ENCODE measurements around the gene WSCD1.

The WSCD1 gene

DNA sequence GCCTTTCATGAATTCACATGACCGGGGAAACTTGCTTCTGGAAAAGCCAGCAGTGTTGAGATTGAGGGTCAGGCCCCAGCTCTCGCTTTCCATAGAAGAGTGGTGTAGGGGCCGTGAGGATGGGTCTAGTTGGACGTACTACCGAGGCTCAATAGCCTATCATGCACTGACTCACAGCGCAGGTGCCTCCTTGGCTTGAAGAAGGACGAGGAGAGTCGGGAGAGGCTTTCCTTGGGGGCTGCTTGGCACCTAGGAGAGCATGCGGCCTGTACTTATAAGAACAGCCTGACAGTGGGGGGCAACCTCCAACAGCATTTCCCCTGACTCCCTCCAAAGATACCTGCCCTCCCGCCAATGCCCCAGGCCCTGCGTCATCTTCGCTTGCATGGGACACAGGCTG lies 37.6 kb downstream of the WSCD1 start:
- DNase-seq (ENCODE audit: low read depth in 2 of 2), result no peak

- DNase-seq (ENCODE audit: low read depth in 2 of 2), result no peak
Measured at GRCh38 chr17:6108382-6108781, 38.2 kb downstream of the WSCD1 start.

DNA sequence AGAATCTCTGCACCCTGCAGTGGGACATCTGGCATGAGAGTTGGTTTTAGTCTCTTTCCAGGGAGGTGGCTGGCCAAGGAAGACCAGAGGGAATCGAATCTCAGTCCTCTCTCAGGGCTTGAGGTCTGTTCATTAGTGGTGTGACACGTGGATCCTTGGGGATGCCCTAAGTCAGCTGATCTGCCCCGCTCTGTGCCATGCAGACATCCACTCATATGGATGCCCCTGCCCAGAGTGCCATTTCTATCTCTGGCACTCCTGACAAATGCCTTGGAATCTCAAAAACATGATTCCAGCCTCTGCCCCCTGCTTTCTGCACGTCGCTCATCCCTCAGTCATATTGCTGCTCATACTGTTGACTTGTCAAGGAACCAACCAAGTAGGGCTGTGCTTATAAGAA lies 38.8 kb downstream of the WSCD1 start:
- DNase-seq (ENCODE audit: low read depth in 2 of 2), result no peak

DNA sequence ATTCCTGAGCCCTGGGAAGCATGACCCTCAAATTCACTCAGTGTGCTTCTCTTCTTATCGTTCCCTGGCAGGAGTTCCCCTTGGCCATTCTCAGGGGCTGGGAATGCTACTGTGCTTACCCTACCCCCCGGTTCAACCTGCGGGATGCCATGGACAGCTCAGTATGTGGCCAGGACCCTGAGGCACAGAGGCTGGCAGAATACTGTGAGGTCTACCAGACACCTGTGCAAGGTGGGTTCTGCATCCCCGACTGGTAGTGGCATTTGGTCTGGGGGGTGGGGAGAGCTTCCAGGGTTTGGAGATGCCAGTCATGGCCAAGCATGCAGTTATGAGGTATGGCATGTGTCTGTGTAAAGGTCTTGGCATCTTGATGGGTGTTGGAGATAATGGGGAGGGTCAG lies 39.4 kb downstream of the WSCD1 start:
- DNase-seq (ENCODE audit: low read depth in 2 of 2), result no peak

DNA sequence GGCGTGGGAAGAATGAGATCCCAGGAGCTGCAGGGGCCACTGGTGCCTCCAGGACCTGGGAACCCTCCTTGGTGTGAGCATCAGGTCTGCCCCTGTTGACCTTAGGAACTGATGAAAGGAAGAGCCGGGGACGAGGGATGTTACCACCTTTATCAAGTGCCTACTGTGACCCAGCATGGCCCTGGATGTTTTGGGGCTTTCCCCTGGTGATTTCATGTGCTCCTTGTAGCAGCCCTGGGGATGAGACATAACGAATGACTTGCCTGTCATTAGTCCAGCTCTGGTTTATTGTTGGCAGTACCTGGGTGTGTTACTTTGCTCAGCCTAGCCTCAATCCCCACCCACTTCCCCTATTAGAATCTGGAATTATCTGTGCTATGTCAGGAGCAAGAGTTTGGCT lies 39.9 kb downstream of the WSCD1 start:
- no peak for DNase-seq (ENCODE audit: low read depth in 2 of 2)

GRCh38 chr17:6110592-6110991 lies 40.4 kb downstream of the WSCD1 start:
- no peak for DNase-seq (ENCODE audit: low read depth in 2 of 2)

DNA sequence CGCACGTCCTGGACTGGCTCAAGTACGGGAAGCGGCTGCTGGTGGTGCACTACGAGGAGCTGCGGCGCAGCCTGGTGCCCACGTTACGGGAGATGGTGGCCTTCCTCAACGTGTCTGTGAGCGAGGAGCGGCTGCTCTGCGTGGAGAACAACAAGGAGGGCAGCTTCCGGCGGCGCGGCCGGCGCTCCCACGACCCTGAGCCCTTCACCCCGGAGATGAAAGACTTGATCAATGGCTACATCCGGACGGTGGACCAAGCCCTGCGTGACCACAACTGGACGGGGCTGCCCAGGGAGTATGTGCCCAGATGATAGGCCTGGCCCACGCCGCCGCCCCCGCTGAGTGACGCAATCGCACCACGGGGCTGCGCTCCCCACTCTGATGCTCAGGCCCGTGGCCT lies 50.2 kb downstream of the WSCD1 start:
- no peak for DNase-seq (ENCODE audit: low read depth in 2 of 2)

DNA sequence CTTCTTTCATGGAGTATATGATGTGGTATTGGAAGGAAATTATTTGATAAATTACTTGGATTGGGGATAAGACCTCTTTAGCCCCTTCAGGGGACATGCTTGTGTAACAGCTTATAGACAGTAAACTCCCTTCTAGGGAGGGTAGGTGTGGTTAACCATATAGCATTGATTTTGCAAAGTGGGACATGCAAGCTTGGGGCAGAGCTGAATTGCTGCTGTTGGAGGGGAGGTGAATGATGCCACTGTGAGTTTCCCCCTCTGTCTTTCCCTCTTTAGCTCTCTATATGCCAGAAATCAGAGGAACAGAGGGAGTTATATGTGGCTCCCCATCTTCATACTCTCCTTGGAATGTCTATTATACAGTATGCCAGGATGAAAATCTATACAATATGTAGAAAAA lies 54.7 kb downstream of the WSCD1 start:
- DNase-seq (ENCODE audit: low read depth in 2 of 2), result no peak

DNA sequence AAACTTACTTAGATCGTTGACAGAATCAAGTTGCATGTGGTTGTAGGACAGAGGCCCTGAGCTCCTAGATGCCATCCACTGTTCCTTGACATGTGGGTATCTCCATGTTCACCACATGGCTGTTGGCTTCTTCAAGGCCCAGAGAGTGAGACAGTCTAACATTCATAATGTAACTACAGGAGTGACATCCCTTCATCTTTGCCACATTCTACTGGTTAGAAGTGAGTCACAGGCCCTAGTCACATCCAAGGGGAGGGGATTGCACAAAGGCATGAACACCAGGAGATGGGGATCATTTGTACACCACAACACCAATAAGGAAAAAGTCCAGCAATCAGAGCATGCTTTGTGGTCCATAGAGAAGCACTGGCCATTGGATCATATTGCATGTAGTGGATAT lies 56.6 kb downstream of the WSCD1 start:
- DNase-seq (ENCODE audit: low read depth in 2 of 2), result no peak

DNA sequence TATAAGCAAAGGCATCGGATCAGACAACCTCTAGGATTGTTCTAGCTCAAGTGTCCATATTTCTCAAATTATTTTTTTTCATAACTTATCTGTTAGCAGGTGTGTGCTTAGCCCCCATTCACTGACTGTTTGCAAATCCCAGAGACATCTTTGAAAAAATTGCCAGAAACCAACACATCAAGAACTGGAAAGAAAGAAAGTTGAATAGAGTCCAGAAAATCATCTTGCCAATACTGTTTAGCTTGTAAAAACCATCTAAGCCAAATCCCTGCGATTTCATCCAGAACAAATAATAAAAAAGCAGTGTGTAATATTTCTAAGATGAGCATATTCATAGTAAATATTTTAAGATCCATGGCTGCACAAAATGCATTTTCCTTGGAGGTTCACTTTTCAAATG lies 64.5 kb downstream of the WSCD1 start:
- no peak for DNase-seq (ENCODE audit: low read depth in 2 of 2)

DNA sequence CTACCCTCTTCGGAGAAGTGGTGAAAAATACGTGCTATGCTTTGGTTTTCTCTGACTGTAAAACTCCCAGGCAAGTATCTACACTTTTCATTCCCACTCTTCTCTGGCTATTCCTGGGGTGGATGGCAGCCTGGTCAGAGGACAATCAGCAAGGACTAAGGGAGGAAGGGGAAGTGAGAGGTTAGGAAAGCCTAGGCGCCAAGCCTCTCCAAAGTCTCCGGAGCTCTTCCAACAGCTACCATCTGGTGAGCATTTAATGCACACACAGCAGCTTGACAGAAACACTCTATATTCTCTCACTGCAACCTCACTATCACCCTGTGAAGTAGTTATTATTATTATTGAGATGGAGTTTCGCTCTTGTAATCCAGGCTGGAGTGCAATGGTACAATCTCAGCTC lies 65.1 kb downstream of the WSCD1 start:
- no peak for DNase-seq (ENCODE audit: low read depth in 2 of 2)

GRCh38 chr17:6135996-6136395 lies 65.8 kb downstream of the WSCD1 start:
- no peak for DNase-seq (ENCODE audit: low read depth in 2 of 2)

DNA sequence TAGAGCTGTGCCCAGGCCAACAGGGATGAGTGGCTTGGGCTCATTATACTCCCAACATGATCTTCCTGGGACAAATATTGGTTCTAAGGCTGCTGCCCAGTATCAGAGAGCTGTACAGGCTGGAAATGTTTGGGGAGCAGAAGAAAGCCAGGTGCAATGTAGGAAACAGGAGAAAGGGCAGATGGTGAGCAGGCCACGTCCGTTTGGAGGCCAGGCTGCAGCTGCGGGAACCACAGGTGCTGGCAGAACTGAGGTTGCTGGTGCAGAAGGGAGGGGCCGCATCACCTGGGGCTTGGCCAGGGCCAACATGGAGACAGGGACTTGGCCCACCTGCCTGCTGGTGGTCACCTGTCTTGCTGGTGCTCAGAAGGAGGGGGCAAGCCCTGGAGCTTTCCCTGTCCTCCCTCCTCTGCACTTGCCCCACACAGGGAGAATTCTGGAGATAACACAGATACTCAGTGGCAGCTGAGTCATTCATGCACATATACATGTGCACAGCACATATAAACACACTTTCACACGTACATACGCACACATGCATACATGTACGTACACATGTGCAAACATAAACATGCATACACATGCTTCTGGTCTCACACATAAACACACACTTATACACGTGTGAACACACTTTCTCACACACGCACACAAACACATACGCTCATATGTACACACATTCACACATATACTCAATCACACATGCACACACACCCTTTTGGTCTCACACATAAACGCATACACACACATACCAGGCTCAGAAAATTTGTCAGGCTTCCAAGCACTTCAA lies 67.7 kb downstream of the WSCD1 start:
- DNase-seq (ENCODE audit: low read depth in 2 of 2), result no peak

DNA sequence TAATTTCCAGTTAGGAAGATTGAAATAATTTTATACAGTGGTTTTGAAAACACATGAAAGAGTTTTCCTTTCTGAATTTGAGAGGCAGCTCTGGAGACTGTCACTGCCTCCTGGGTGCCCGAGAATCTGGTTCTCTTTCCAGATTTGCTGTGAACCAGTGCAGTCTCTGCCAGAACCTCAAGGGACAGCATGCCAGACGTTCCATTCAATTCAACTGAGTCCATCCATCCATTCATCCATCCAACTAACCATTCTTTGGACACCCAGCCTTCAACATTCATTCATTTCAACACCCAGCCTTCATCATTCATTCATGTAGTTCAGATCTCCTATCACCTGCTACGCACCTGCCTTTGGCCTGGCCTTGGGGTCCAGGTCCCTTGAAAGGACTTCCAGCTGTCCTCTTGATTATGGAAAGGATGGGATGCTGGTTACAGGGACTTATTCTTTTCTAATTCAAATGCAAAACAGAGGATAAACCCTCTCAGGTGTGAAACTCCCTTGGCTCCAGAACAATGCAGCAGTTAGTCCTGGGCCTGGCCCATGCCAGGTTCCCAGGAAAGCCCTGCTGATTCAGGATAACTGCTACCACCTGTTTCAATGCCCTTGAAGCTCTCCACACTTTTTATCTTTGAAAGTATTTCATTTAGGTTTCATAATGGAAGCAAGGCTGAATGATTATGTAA lies 68.7 kb downstream of the WSCD1 start:
- no peak for DNase-seq (ENCODE audit: low read depth in 2 of 2)

DNA sequence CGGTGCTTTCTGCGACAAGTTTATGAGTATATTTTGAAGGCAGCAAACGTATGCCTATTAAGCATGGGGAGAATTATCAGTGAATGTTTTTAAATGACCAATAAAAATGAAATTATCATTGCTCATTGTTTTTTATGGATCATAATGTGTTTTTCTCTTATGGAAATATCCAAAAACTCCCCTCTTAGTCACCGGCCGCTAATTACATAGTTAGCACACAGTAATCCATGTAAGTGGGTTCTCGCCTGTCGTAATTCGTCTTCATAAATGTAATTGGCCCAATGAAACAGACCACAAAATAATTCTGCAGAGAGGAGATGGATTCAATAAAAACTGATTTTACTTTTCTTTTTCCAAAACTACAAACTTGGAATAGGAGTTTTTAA lies 69.3 kb downstream of the WSCD1 start:
- DNase-seq (ENCODE audit: low read depth in 2 of 2), result no peak

DNA sequence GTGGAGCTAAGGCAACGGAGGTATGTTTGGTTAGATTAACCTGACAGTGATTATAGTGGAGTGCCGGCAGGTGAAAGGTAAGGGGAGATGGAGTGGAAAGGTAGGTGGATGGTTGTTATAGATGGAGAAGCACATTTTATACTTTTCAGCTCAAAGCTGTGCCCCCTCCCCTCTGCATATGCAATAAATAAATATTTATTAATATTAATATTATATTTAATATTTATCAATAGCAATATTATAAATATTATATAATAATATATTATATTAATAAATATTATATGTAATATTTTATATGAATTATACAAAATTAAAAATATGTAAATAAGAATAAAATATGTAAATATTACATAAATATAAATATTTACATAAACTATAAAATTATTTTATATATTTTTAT lies 70.0 kb downstream of the WSCD1 start:
- no peak for DNase-seq (ENCODE audit: low read depth in 2 of 2)

GRCh38 chr17:6140728-6141330 lies 70.7 kb downstream of the WSCD1 start:
- DNase-seq (ENCODE audit: low read depth in 2 of 2), result no peak

- DNase-seq (ENCODE audit: low read depth in 2 of 2), result no peak
Measured at GRCh38 chr17:6142701-6143100, 72.5 kb downstream of the WSCD1 start.

DNA sequence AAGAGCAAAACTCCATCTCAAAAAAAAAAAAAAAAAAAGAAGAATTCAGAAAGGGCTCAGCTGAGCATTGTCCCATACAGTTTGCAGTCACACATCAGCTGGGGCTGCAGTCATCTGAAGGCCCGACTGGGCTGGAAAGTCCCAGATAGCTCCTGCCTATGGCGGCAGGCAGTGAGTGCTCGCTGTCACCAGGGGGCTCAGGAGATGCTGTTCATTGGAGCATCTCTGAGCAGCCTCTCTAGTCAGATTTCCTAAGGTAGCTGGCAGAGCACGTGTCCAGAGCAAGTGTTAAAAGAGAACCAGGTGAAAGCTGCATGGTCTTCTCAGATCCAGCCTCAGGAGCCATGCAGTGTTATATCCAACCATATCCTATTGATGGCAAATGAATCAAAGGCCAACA lies 75.8 kb downstream of the WSCD1 start:
- DNase-seq (ENCODE audit: low read depth in 2 of 2), result no peak

- DNase-seq (ENCODE audit: low read depth in 2 of 2), result no peak
Measured at GRCh38 chr17:6147042-6147441, 76.9 kb downstream of the WSCD1 start.

GRCh38 chr17:6153375-6153774 lies 83.2 kb downstream of the WSCD1 start:
- no peak for DNase-seq (ENCODE audit: low read depth in 2 of 2)

DNA sequence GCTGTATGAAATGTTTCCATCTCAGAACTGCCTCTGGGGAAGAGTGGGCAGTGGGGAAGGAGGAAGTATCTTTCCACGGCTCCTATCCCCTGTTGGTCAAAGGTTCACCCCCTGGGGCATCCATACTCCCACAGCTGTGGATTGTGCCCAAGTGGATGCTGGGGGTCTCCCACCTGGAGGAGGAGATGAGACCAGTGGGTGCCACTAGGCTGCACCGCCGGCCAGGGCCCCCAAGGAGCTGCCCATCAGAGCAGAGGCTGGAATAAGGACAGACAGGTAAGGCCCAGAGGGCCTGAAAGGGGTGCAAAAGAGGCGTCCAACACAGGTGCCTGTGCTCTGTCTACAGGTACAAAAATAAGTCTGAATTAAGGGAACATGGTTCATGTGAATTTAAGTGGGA lies 87.5 kb downstream of the WSCD1 start:
- no peak for DNase-seq (ENCODE audit: low read depth in 2 of 2)

DNA sequence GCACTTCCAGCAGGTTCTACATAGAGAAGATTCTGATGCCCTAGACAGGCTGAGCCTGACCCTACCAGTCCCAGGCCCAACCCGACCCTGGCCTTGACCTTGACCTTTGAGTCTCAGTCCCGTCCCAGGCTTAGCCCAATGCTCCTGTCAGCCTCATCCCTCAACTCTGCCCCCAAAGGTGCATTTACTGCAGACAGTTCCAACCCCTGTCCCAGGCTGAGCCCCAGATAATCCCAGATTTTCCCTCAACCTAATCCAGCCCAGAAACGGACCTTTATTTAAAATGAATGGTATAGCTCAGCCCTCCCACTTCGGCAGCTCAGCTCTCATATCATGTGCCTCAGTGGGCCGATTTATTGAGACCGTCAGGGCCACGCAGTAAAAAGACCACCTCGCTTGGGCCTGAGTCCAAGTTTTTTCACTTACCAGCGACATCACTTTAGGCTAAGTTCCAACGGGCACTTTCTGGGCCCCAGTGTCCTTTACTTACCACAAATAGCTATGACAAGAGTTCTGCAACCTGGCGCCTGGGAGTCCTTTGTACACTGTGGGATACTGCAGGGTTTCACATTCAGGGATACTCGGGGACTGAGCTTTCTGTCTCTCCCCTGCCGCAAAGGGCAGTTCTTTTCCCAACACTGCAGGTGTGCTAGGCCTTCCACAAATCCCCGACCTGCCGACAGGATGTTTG lies 89.5 kb downstream of the WSCD1 start:
- no peak for DNase-seq (ENCODE audit: low read depth in 2 of 2)

Measured in stimulated activated CD8-positive, alpha-beta memory T cell treated with anti-CD3 and anti-CD28 coated beads, Interleukin-7, amount 100 ng/mL, for 4 hours (primary cell).